ENCODE results near the gene KCNH5.

Gene KCNH5

DNA sequence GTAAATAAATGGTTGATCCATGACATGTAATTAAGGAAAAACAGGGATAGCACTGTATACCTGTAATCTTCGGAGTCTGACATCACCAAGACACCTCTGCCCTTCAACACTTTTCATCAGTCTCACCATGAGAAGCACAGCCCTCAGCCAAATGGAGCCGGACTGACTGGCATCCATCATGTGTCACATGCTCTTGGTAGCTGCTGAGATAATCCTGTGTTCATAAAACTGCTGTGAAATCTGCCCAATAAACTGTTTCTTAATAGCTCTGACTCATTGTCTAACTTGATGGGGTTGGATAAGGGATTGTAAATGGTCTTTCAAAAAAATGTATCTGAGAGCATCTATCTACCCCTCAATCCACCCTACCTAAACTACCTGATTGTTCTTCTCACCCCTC is 33.6 kb downstream of the KCNH5 start:
- no peak for DNase-seq (ENCODE audit: low read depth in 2 of 2)
- no peak overlapping the region for H3K4me3 ChIP-seq (replicated peaks in 1 of 2; ENCODE audit: low read depth in 2 of 2, low read length in 2 of 2)
- TF ChIP-seq, protein P1, sequence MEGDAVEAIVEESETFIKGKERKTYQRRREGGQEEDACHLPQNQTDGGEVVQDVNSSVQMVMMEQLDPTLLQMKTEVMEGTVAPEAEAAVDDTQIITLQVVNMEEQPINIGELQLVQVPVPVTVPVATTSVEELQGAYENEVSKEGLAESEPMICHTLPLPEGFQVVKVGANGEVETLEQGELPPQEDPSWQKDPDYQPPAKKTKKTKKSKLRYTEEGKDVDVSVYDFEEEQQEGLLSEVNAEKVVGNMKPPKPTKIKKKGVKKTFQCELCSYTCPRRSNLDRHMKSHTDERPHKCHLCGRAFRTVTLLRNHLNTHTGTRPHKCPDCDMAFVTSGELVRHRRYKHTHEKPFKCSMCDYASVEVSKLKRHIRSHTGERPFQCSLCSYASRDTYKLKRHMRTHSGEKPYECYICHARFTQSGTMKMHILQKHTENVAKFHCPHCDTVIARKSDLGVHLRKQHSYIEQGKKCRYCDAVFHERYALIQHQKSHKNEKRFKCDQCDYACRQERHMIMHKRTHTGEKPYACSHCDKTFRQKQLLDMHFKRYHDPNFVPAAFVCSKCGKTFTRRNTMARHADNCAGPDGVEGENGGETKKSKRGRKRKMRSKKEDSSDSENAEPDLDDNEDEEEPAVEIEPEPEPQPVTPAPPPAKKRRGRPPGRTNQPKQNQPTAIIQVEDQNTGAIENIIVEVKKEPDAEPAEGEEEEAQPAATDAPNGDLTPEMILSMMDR (IDR thresholded peaks at IDR 0.05; ENCODE audit: low read depth, low read length), result no peak

DNA sequence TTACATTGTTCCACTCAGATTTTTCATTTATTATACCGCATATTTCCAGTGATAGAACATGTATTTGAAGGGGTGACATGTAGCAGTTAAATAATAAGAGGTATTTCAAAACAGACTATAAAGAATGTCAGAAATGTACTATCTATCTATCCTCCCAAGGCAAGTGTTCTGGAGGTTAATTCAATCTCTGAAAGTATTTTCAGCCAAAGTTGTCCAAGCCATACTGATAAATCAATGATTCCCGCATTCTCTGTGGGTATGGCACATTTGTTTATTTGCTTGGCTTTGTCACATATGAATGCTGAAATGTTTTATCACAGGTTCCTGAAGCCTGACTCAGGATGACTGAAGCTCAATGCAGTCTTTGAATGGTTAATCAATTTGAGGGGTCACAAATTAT is 35.8 kb downstream of the KCNH5 start:
- DNase-seq (ENCODE audit: low read depth in 2 of 2), result no peak
- H3K4me3 ChIP-seq (replicated peaks in 1 of 2; ENCODE audit: low read depth in 2 of 2, low read length in 2 of 2), result no peak overlapping the region
- TF ChIP-seq, protein P1 (IDR thresholded peaks at IDR 0.05; ENCODE audit: low read depth, low read length), result no peak

- DNase-seq (ENCODE audit: low read depth in 2 of 2), result no peak
- TF ChIP-seq, protein P1 (IDR thresholded peaks at IDR 0.05; ENCODE audit: low read depth, low read length), result no peak
- H3K4me3 ChIP-seq (replicated peaks in 1 of 2; ENCODE audit: low read depth in 2 of 2, low read length in 2 of 2), result no peak overlapping the region
These were observed 38.7 kb downstream of the KCNH5 start for GRCh38 chr14:63006531-63006930.

- no peak for DNase-seq (ENCODE audit: low read depth in 2 of 2)
- TF ChIP-seq, protein P1 (IDR thresholded peaks at IDR 0.05; ENCODE audit: low read depth, low read length), result no peak
These were observed 51.2 kb downstream of the KCNH5 start for GRCh38 chr14:62994096-62994495.

GRCh38 chr14:62988967-62989366 is 56.3 kb downstream of the KCNH5 start:
- peak; percentile 0 to 23 for DNase-seq (ENCODE audit: low read depth in 2 of 2)
- TF ChIP-seq, protein P1 (IDR thresholded peaks at IDR 0.05; ENCODE audit: low read depth, low read length), result no peak
- H3K4me3 ChIP-seq (replicated peaks in 1 of 2; ENCODE audit: low read depth in 2 of 2, low read length in 2 of 2), result no peak overlapping the region

More at GRCh38 chr14:62994096-62994495, 51.2 kb downstream of the KCNH5 start:
- H3K4me3 ChIP-seq (replicated peaks in 1 of 2; ENCODE audit: low read depth in 2 of 2, low read length in 2 of 2), result no peak overlapping the region

GRCh38 chr14:62983821-62984220 is 61.4 kb downstream of the KCNH5 start:
- TF ChIP-seq, protein P1 (IDR thresholded peaks at IDR 0.05; ENCODE audit: low read depth, low read length), result no peak
- no peak for DNase-seq (ENCODE audit: low read depth in 2 of 2)
- H3K4me3 ChIP-seq (replicated peaks in 1 of 2; ENCODE audit: low read depth in 2 of 2, low read length in 2 of 2), result no peak overlapping the region

GRCh38 chr14:62980693-62981092 is 64.6 kb downstream of the KCNH5 start:
- no peak overlapping the region for H3K4me3 ChIP-seq (replicated peaks in 1 of 2; ENCODE audit: low read depth in 2 of 2, low read length in 2 of 2)

More at GRCh38 chr14:62980693-62981092, 64.6 kb downstream of the KCNH5 start:
- DNase-seq (ENCODE audit: low read depth in 2 of 2), result no peak
- TF ChIP-seq, protein P1 (IDR thresholded peaks at IDR 0.05; ENCODE audit: low read depth, low read length), result no peak

Data from cardiac fibroblast (primary cell).